Effector memory CD4-positive, alpha-beta T cell (primary cell): Measurements from ENCODE around the gene CAPN5.
A peak's percentile ranks its signal among the peaks of the same experiment; 100 is the strongest.

Experiments used
- DNase-seq, 3 donors: peaks; one replicate each; pipeline ENCODE4 v3.0.0-alpha.2; 2020
- H3K27ac ChIP-seq: 2 replicates; pipeline ENCODE4 v1.7.0; 2013; ENCODE audit warnings: mild to moderate bottlenecking, low read length, moderate library complexity; ENCODE audit not compliant: insufficient read depth, poor library complexity, severe bottlenecking
- H3K27me3 ChIP-seq: replicated peaks from 2 replicates; pipeline ENCODE4 v1.7.0; 2013; ENCODE audit warnings: mild to moderate bottlenecking, low read length; ENCODE audit not compliant: insufficient read depth, control insufficient read depth, poor library complexity, severe bottlenecking
- H3K36me3 ChIP-seq: 2 replicates; pipeline ENCODE4 v1.7.0; 2013; ENCODE audit warnings: mild to moderate bottlenecking, low read length, moderate library complexity; ENCODE audit not compliant: control insufficient read depth, insufficient read depth
- H3K4me1 ChIP-seq: 2 replicates; pipeline ENCODE4 v1.7.0; 2013; ENCODE audit warnings: low read length, mild to moderate bottlenecking; ENCODE audit not compliant: control insufficient read depth, insufficient read depth, poor library complexity, severe bottlenecking
- H3K4me3 ChIP-seq: 2 replicates; pipeline ENCODE4 v1.7.0; 2013; ENCODE audit warnings: low read length, low read depth, mild to moderate bottlenecking; ENCODE audit not compliant: insufficient read depth, poor library complexity, severe bottlenecking
- H3K9me3 ChIP-seq: 2 replicates; pipeline ENCODE4 v1.7.0; 2013; ENCODE audit warnings: mild to moderate bottlenecking, low read length, moderate library complexity; ENCODE audit not compliant: control insufficient read depth

CAPN5 gene

GRCh38 chr11:77088236-77089003, 21.6 kb downstream of the CAPN5 start:
- Histone ChIP-seq H3K27me3 (no peaks in the 10 kb centered on the region), H3K27ac (no peak overlapping the region), H3K36me3 (no peaks in the 10 kb centered on the region), H3K9me3 (no peaks in the 10 kb centered on the region), H3K4me1 (peaks cover 3% of the 10 kb centered on the region), H3K4me3 (no peak overlapping the region)
- no peak for DNase-seq

- H3K9me3 ChIP-seq = no peaks in the 10 kb centered on the region
- H3K36me3 ChIP-seq = no peaks in the 10 kb centered on the region
- no peaks in the 10 kb centered on the region for H3K27me3 ChIP-seq
- H3K27ac ChIP-seq = no peak overlapping the region
- no peak for DNase-seq
- no peak overlapping the region for H3K4me3 ChIP-seq
- H3K4me1 ChIP-seq = no peaks in the 10 kb centered on the region
Observed at GRCh38 chr11:77089004-77089545, 22.3 kb downstream of the CAPN5 start.

- Histone ChIP-seq H3K4me1 (no peaks in the 10 kb centered on the region), H3K27ac (no peak overlapping the region), H3K4me3 (no peak overlapping the region), H3K27me3 (no peaks in the 10 kb centered on the region), H3K36me3 (no peaks in the 10 kb centered on the region), H3K9me3 (no peaks in the 10 kb centered on the region)
- no peak for DNase-seq
Observed at GRCh38 chr11:77090046-77090372, 23.2 kb downstream of the CAPN5 start.

- H3K27ac ChIP-seq = no peak overlapping the region
- H3K9me3 ChIP-seq = no peaks in the 10 kb centered on the region
- no peaks in the 10 kb centered on the region for H3K36me3 ChIP-seq
- no peak overlapping the region for H3K4me3 ChIP-seq
- H3K4me1 ChIP-seq = no peaks in the 10 kb centered on the region
- no peaks in the 10 kb centered on the region for H3K27me3 ChIP-seq
- no peak for DNase-seq
Observed at GRCh38 chr11:77090373-77091111, 23.8 kb downstream of the CAPN5 start.

- H3K4me3 ChIP-seq = no peak overlapping the region
- H3K36me3 ChIP-seq = no peaks in the 10 kb centered on the region
- H3K27me3 ChIP-seq = no peaks in the 10 kb centered on the region
- H3K9me3 ChIP-seq = no peaks in the 10 kb centered on the region
- no peaks in the 10 kb centered on the region for H3K4me1 ChIP-seq
- peak; percentile 54 to 59 (median 57) for DNase-seq
- H3K27ac ChIP-seq = no peak overlapping the region
Observed at GRCh38 chr11:77091146-77091940, 24.6 kb downstream of the CAPN5 start.

GRCh38 chr11:77092382-77092781, 25.6 kb downstream of the CAPN5 start:
- H3K27me3 ChIP-seq = no peaks in the 10 kb centered on the region
- H3K36me3 ChIP-seq = no peaks in the 10 kb centered on the region
- no peak for DNase-seq
- H3K4me3 ChIP-seq = no peak overlapping the region
- no peaks in the 10 kb centered on the region for H3K9me3 ChIP-seq
- no peaks in the 10 kb centered on the region for H3K4me1 ChIP-seq
- no peak overlapping the region for H3K27ac ChIP-seq

GRCh38 chr11:77093056-77093891, 26.5 kb downstream of the CAPN5 start:
- no peaks in the 10 kb centered on the region for H3K36me3 ChIP-seq

GRCh38 chr11:77093987-77094840, 27.4 kb downstream of the CAPN5 start:
- Histone ChIP-seq H3K27ac (no peak overlapping the region), H3K36me3 (no peaks in the 10 kb centered on the region), H3K4me1 (no peaks in the 10 kb centered on the region), H3K27me3 (no peaks in the 10 kb centered on the region), H3K9me3 (no peaks in the 10 kb centered on the region), H3K4me3 (no peak overlapping the region)
- DNase-seq = no peak

More at GRCh38 chr11:77093056-77093891, 26.5 kb downstream of the CAPN5 start:
- Histone ChIP-seq H3K4me3 (no peak overlapping the region), H3K27ac (no peak overlapping the region), H3K27me3 (no peaks in the 10 kb centered on the region), H3K9me3 (no peaks in the 10 kb centered on the region), H3K4me1 (no peaks in the 10 kb centered on the region)
- no peak for DNase-seq
